PC-3 (cell line): ENCODE measurements around the gene AATF. TPM values are rescaled to one million over a fixed set of nuclear protein-coding genes. Genes with fewer than 3 reads are reported as not detected.

ENCODE experiments used
- ATAC-seq: fragments of 200-7000 bp; cut with Tn5 transposase; 2 replicates; pipeline ENCODE4 v1.9.1; 2020; ENCODE audit warnings: mild to moderate bottlenecking, moderate library complexity
- BruUV-seq: library from RNA; stranded (reverse); fragments of 400-500 nt; replicated peaks from 2 replicates; lab custom pipeline; 2021; lab: Mats Ljungman, UMichigan
- CTCF ChIA-PET: fragments of 300-600 bp; sonication (Branson Sonifier 250); formaldehyde crosslinking; loops from one replicate; lab custom pipeline; 2022; ENCODE audit warnings: antibody characterized with exemption; lab: Charles Lee
- POLR2A ChIA-PET: fragments of 300-600 bp; sonication (Branson Sonifier 250); formaldehyde crosslinking; loops from one replicate; lab custom pipeline; 2022; ENCODE audit warnings: antibody characterized with exemption; ENCODE audit not compliant: unreplicated experiment; lab: Charles Lee
- DNase-seq: peaks from one replicate; pipeline ENCODE4 v3.0.0-alpha.2; 2015
- H2AFZ ChIP-seq: fragments of 300-600 bp; sonication (generic); 2 replicates; pipeline ENCODE4 v1.6.0; 2016; ENCODE audit warnings: antibody characterized with exemption, low read length
- H3F3A ChIP-seq: fragments of 300-600 bp; sonication (generic); one replicate; pipeline ENCODE4 v1.6.0; 2017; ENCODE audit warnings: antibody characterized with exemption, low read length, control low read depth, mild to moderate bottlenecking; ENCODE audit not compliant: unreplicated experiment
- H3K27ac ChIP-seq: fragments of 300-600 bp; sonication (generic); 2 replicates; pipeline ENCODE4 v1.5.1; 2016; ENCODE audit warnings: mild to moderate bottlenecking, low read length
- H3K27me3 ChIP-seq: fragments of 300-600 bp; sonication (generic); 2 replicates; pipeline ENCODE4 v1.6.1; 2016; ENCODE audit warnings: low read length, mixed read lengths
- H3K36me3 ChIP-seq: fragments of 300-600 bp; sonication (generic); 2 replicates; pipeline ENCODE4 v1.6.1; 2016; ENCODE audit warnings: low read depth, mixed run types, low read length, mixed read lengths
- H3K4me1 ChIP-seq: fragments of 300-600 bp; sonication (generic); 2 replicates; pipeline ENCODE4 v1.5.1; 2016; ENCODE audit warnings: low read length; ENCODE audit not compliant: insufficient read depth
- H3K4me2 ChIP-seq: fragments of 300-600 bp; sonication (generic); 2 replicates; pipeline ENCODE4 v1.6.0; 2016; ENCODE audit warnings: low read length
- H3K4me3 ChIP-seq: fragments of 300-600 bp; sonication (generic); 2 replicates; pipeline ENCODE4 v1.5.1; 2016; ENCODE audit warnings: mild to moderate bottlenecking, low read length, mixed read lengths
- H3K79me2 ChIP-seq: fragments of 300-600 bp; sonication (generic); 2 replicates; pipeline ENCODE4 v1.6.1; 2017; ENCODE audit warnings: low read length, mixed read lengths
- H3K9ac ChIP-seq: fragments of 300-600 bp; sonication (generic); 2 replicates; pipeline ENCODE4 v1.6.0; 2016; ENCODE audit warnings: mild to moderate bottlenecking, low read length
- H3K9me2 ChIP-seq: fragments of 300-600 bp; sonication (generic); replicated peaks from 2 replicates; pipeline ENCODE4 v1.6.1; 2016; ENCODE audit warnings: mixed run types, low read length, mixed read lengths
- H3K9me3 ChIP-seq: fragments of 300-600 bp; sonication (generic); 2 replicates; pipeline ENCODE4 v1.6.1; 2016; ENCODE audit warnings: low read length, mixed read lengths
- H4K20me1 ChIP-seq: fragments of 300-600 bp; sonication (generic); 2 replicates; pipeline ENCODE4 v1.6.1; 2016; ENCODE audit warnings: low read length, mixed read lengths
- CTCF ChIP-seq: fragments of 300-600 bp; sonication (generic); conservative IDR thresholded peaks from 2 replicates; pipeline ENCODE4 v1.5.1; 2017; ENCODE audit warnings: antibody characterized with exemption, low read depth, mild to moderate bottlenecking, low read length
- EZH2 ChIP-seq: fragments of 300-600 bp; sonication (generic); IDR thresholded peaks from one replicate; pipeline ENCODE4 v1.6.1; 2017; ENCODE audit warnings: antibody characterized with exemption, mild to moderate bottlenecking, low read length; ENCODE audit not compliant: unreplicated experiment
- EZH2phosphoT487 ChIP-seq: fragments of 300-600 bp; sonication (generic); IDR thresholded peaks from 2 replicates; pipeline ENCODE4 v1.6.1; 2018; ENCODE audit warnings: mild to moderate bottlenecking, antibody characterized with exemption, low read length, borderline replicate concordance
- intact Hi-C: fragments of 100-400 bp; cut with micrococcal nuclease; formaldehyde crosslinking; loops from 2 replicates; pipeline ENCODE4 v1.9.0; 2023
- total RNA-seq: library from RNA; depleted of rRNA; stranded (reverse); fragments of >200 nt; gene quantifications from 2 replicates; pipeline ENCODE4 v1.2.3, GENCODE V29; 2014

The AATF gene
- total RNA-seq, 1 experiment from 2014 or later: 25.5 TPM

- H3K4me3 ChIP-seq: no peak overlapping the region
- H3K4me1 ChIP-seq: no peaks in the 10 kb centered on the region
- H3K9ac ChIP-seq: no peak overlapping the region
- ATAC-seq (no peak), DNase-seq (no peak)
- H3K4me2 ChIP-seq: no peak overlapping the region
- POLR2A ChIA-PET: no interaction called here
- CTCF ChIA-PET: no interaction called here
- no peaks in the 10 kb centered on the region for H3K9me3 ChIP-seq
- no peak overlapping the region for H2AFZ ChIP-seq
- no peaks in the 10 kb centered on the region for H3K36me3 ChIP-seq
- no peaks in the 10 kb centered on the region for H3K9me2 ChIP-seq
- no TSS peak for BruUV-seq
- no peaks in the 10 kb centered on the region for H3K79me2 ChIP-seq
- intact Hi-C loops: no loop called here
- 0 out of 2 replicates have a peak, but pooled peaks cover 3% of the 10 kb centered on the region for H3K27me3 ChIP-seq
- no peak overlapping the region for H3K27ac ChIP-seq
- H3F3A ChIP-seq: no peaks in the 10 kb centered on the region
- no peak for TF ChIP-seq EZH2phosphoT487
- TF ChIP-seq EZH2: no peak
- no peak for TF ChIP-seq CTCF
- no peaks in the 10 kb centered on the region for H4K20me1 ChIP-seq
Measured at GRCh38 chr17:36910513-36910912, 38.2 kb upstream of the AATF start.

- Histone ChIP-seq H3K9me3 (no peaks in the 10 kb centered on the region), H3K9me2 (no peaks in the 10 kb centered on the region), H3K4me2 (no peak overlapping the region), H2AFZ (no peak overlapping the region), H3K4me3 (no peak overlapping the region), H3K79me2 (no peaks in the 10 kb centered on the region), H3K9ac (no peak overlapping the region), H3F3A (no peaks in the 10 kb centered on the region), H3K27me3 (0 out of 2 replicates have a peak, but pooled peaks cover 3% of the 10 kb centered on the region), H3K27ac (no peak overlapping the region), H4K20me1 (no peaks in the 10 kb centered on the region), H3K4me1 (no peaks in the 10 kb centered on the region), H3K36me3 (no peaks in the 10 kb centered on the region)
- ATAC-seq (no peak), DNase-seq (no peak)
- TF ChIP-seq EZH2phosphoT487 (no peak), CTCF (no peak), EZH2 (no peak)
- intact Hi-C loops: no loop called here
- POLR2A ChIA-PET: no interaction called here
- no TSS peak for BruUV-seq
- CTCF ChIA-PET: no interaction called here
Measured at GRCh38 chr17:36911001-36911400, 37.8 kb upstream of the AATF start.

- H3K27me3 ChIP-seq: no peaks in the 10 kb centered on the region
- no peak overlapping the region for H3K4me3 ChIP-seq
- CTCF ChIA-PET: no interaction called here
- ATAC-seq (no peak), DNase-seq (no peak)
- H4K20me1 ChIP-seq: no peaks in the 10 kb centered on the region
- POLR2A ChIA-PET: no interaction called here
- no peak overlapping the region for H3K4me2 ChIP-seq
- no peaks in the 10 kb centered on the region for H3K79me2 ChIP-seq
- no peak for TF ChIP-seq CTCF
- TF ChIP-seq EZH2phosphoT487: no peak
- TF ChIP-seq EZH2: no peak
- BruUV-seq: no TSS peak
- no peaks in the 10 kb centered on the region for H3K9me2 ChIP-seq
- H2AFZ ChIP-seq: no peak overlapping the region
- no peaks in the 10 kb centered on the region for H3F3A ChIP-seq
- no peaks in the 10 kb centered on the region for H3K36me3 ChIP-seq
- H3K9me3 ChIP-seq: no peaks in the 10 kb centered on the region
- intact Hi-C loops: no loop called here
- no peak overlapping the region for H3K27ac ChIP-seq
- H3K4me1 ChIP-seq: no peaks in the 10 kb centered on the region
- H3K9ac ChIP-seq: no peak overlapping the region
Measured at GRCh38 chr17:36913132-36913531, 35.6 kb upstream of the AATF start.
